ENCODE data around the gene C11orf98.
A peak's percentile ranks its signal among the peaks of the same experiment; 100 is the strongest.
"Not testable (repeated sequence)": the region's sequence is repeated elsewhere in the genome, so short reads cannot be mapped to it uniquely, and the experiment has no call there.

The C11orf98 gene

GRCh38 chr11:62682518-62682917, 17.5 kb upstream of the C11orf98 start:
- no peak for DNase-seq

DNA sequence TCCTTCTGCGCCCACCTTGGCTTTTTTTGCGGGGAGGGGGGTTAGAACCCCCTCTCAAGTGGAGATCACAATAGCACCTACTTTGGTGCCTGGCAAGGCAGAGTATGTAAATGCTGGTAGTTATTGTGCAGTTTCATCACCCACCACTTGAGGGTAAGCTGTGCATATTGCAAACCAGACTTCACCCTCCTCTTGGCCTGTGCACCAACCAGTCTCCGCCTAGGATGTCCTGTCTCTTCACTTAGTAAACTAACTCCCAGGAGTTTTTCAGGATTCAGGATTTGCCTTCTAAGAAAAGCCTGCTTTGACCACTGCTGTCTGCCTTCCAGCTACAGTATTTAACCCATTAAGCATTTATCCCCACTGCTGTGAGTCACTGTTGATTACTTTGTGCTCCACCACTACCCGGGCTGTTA, 15.8 kb upstream of the C11orf98 start:
- peak; percentile 78 for DNase-seq

- DNase-seq: peak; percentile 87
These were observed 14.0 kb upstream of the C11orf98 start, which contains the start of gene UBXN1 for GRCh38 chr11:62678770-62679696. Gene UBXN1, minus strand, starts transcription at chr11:62679073. Its CDS starts 150 bp downstream, at chr11:62678923.

DNA sequence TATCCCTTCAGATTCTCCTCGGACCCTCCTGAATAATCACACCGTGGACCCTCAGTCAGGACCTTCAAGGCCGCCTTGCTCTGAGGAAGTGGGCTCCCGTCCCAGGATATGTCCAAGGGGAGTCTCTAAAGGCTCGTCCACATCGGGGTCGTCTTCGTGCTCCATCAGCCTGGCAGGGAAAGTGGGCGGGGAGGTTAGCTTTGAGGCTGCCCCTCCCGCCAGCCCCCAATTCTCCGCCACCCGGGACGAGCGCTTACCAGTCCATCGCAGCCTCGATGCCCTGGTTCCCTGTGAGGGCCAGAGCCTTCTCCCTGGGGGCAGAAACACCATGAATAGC, 13.4 kb upstream of the C11orf98 start:
- no peak for DNase-seq

DNA sequence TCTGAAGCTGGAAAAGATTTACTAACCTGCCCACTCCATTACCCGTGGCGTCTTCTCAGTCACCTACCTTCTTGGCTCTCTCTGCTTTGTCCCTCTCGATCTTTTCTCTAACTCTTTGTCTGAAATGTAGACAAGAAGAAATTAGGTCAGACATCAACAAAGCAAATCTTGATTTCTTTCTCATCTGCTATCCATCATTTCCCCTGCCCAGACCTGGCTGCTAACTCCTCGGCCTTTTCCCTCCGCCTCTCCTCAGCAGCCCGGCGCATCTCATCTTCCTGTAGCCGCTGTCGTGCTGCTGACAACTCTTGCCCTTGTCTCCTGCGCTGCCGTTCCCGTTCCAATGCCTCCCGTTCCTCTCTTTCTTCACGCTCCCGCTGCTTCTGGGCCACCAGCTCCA, 12.7 kb upstream of the C11orf98 start:
- DNase-seq: no peak

DNA sequence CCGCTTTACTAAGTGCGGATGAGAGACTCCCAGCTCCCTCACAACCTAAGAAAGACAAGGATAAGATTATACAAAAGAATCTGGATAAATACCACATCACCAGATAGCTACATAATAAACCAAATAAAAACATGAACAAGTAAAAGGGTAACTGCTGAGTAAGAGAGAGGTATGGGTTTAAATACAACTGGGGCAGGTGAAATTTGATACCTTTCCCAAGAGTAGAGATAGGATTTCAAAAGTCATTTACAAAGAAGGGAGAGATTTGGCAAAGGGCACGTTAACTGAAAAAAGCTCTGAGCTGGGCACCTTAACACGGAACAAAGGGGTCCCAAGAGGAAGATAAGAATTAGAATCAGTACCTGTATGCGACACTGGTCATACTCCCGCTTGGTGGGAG, 12.1 kb upstream of the C11orf98 start:
- DNase-seq: no peak

GRCh38 chr11:62676698-62677097, 11.7 kb upstream of the C11orf98 start:
- DNase-seq: no peak

DNA sequence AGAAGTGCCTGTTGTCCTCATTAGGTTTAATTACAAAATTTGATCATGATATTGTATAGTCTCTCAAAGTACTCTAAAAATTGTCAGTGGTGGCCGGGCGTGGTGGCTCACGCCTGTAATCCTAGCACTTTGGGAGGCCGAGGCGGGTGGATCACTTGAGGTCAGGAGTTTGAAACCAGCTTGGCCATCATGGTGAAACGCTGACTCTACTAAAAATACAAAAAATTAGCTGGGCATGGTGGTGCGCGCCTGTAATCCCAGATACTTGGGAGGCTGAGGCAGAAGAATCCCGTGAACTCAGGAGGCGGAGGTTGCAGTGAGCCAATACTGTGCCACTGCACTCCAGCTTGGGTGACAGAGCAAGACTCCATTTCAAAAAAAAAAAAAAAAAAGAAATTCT, 10.4 kb upstream of the C11orf98 start:
- not testable (repeated sequence) for DNase-seq

DNA sequence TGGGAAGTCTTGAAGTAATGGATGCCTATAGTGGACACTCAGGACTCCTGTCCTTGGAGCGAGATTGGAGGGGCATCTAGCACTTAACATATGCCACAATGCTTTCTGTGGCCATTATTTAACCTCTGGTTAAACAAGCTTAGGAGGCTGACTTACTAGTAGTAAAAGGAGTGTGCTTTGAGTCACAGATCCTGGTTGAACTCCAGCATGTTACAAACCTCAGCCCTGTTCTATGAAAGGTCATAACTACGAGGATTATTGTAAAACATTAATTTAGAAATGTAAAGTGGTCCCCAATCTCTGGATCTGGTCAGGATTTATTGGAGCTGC, 8.2 kb upstream of the C11orf98 start:
- no peak for DNase-seq

DNA sequence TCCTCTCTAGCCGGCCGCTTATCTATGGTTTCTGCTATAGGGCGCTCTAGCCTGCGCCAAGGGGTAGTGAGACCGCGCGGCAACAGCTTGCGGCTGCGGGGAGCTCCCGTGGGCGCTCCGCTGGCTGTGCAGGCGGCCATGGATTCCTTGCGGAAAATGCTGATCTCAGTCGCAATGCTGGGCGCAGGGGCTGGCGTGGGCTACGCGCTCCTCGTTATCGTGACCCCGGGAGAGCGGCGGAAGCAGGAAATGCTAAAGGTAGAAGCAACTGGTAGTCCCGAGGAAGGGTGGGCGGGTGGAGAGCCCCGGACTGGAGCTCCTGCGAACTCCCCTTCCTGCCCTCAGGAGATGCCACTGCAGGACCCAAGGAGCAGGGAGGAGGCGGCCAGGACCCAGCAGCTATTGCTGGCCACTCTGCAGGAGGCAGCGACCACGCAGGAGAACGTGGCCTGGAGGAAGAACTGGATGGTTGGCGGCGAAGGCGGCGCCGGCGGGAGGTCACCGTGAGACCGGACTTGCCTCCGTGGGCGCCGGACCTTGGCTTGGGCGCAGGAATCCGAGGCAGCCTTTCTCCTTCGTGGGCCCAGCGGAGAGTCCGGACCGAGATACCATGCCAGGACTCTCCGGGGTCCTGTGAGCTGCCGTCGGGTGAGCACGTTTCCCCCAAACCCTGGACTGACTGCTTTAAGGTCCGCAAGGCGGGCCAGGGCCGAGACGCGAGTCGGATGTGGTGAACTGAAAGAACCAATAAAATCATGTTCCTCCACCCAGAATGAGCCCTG, 6.8 kb upstream of the C11orf98 start, which contains the start of the genes LBHD1 and UQCC3:
Gene LBHD1, minus strand, starts transcription at position 660 of the 782 bp plus-strand sequence. CDS start 2,236 bp downstream, outside the sequence.
Gene UQCC3, plus strand, starts transcription at position 66 of the 782 bp plus-strand sequence. Its CDS starts 73 bp downstream, at position 139.
- peak; percentile 87 for DNase-seq

GRCh38 chr11:62671236-62671607, 6.2 kb upstream of the C11orf98 start:
- DNase-seq: no peak

- DNase-seq: no peak
These were observed 4.6 kb upstream of the C11orf98 start for GRCh38 chr11:62669420-62670161.

DNA sequence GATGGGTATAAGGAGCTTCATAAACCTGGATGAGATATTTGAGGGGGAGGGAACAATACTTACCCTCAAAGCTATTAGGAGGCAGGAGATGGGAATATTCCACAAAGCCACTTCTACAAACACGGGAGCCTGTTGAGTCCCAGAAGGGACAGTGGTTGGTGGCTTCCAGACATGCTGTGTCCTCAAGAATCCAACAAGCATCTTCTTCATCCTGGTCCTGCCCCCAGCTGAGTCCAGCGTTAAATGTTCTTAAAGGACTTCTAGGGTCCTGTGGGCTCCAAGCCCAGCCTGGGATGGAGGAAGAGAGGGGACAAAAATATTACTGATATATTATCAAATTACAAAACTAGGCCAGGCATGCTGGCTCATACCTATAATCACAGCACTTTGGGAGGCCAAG, 2.5 kb upstream of the C11orf98 start:
- no peak for DNase-seq

DNA sequence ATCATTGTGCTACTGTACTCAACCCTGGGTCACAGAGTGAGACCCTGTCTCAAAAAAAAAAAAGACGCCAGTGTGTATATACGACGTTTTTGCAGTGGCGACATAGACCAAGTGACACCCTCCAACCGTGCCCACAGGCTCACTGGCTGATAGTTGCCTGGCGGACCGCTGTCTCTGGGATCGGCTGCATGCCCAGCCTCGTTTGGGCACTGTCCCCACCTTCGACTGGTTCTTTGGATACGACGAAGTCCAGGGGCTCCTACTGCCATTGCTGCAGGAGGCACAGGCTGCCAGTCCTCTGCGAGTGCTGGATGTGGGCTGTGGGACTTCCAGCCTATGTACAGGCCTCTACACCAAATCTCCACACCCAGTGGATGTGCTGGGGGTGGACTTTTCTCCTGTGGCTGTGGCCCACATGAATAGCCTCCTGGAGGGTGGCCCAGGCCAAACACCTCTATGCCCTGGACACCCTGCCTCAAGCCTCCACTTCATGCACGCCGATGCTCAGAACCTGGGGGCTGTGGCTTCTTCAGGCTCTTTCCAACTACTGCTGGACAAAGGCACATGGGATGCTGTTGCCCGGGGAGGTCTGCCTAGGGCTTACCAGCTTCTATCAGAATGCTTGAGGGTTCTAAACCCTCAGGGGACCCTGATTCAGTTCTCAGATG, 1.4 kb upstream of the C11orf98 start:
- no peak for DNase-seq

DNA sequence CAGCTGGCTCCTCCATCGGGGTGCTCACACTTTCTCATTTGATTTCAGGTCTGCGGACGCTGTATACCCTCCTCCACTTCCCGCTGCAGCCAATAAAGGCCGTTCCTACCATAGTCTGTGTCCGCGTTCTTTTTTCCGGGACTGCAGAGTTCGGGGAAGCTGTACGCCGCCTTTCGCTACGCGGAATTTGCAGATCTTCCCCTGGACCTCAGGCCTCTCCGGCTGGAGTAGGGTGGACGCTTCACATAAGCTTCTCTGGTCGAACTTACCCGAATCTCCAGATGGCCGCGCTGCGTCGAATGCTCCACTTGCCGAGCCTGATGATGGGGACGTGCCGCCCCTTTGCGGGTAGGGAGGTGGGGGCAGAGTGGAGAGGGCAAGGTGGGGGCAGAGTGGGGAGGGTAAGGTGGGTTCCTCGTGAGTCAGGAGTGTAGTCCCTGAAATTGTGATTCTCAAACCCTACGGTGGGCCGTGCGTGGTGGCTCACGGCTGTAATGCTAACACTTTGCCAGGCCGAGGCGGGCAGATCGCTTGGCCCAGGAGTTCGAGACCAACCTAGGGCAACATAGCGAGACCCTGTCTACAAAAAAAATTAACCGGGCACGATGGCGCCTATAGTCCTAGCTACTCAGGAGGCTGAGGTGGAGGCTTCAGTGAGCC, 719 bp upstream of the C11orf98 start:
- DNase-seq: peak; percentile 53

GRCh38 chr11:62664405-62665074, 470 bp downstream of the C11orf98 start:
- DNase-seq: peak; percentile 49

DNA sequence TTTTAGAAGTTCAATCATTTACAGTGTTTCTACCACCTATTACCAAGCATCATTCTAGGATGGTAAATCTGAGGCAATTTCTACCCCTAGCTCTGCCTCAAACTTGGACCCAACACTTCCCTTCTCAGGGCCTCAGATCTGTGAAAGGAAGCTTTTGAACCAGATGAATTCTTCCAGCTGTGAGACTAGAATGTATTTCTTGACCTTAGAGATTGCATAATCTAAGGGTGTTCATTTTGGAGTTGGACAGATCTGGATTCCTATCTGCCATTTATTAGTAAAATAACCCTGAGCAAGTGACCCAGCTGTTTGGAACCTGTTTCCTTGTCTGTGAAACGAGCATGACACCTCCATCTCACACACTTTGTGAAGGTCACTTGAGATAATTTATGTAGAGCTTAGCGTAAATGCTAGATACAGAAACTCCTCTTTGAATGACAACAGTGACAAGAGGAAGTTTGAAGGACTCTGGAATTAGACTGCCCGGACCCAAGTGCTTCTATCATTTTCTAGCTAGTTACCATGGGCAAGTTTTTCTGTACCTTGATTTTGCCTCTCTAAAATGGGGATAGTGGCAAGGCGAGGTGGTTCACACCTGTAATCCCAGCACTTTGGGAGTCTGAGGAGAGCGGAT, 8.1 kb downstream of the C11orf98 start:
- DNase-seq: no peak

DNA sequence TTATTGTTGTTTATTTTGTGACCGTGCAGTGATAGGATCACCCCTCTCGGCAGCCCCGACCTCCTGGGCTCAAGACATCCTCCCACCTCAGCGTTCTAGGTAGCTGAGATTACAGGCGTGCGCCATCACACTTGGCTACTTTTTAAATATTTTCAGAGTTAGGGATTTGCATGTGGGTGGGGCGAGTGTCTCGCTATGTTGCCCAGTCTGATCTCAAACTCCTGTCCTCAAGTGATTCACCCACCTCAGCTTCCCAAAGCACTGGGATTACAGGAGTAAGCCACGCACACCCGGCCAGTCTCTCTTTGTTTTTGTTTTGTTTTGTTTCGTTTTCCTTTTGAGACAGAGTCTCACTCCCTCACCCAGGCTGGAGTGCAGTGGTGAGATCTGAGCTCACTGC, 10.7 kb downstream of the C11orf98 start:
- no peak for DNase-seq

DNA sequence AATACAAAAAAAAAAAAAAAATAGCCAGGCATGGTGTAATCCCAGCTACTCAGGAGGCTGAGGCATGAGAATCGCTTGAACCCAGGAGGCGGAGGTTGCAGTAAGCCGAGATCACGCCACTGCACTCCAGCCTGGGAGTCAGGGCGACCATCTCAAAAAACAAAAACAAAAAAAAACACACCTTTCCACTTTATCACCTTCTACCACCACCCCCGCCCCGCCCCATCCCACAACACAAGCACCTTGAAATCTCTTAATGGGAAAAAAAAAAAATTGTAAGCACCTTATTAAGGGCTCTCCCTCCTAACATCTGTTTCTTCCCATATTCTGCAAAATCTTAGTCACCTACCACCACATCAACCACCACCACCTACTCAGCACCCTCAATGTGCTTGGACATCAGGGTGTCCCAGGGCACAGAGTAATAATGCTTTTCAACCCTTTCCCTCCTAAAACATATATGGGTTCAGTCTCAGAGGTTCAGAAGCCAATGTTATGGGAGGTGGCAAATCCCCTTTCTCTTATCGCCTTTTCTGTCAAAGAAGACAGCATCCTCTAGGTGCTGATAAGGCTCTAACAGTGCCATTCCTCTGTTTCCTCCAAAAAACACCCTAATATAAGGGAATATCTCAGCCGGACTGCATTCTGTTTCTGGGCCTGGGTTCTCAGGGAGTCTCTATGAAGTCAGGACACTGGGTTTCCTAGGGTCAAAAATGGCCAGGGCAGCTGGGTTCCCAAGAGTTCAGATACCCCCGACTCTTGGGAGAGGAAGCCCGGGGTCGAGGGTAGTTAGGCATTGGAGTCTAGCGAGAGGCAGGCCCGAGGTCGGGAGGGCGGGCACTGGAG, 12.6 kb downstream of the C11orf98 start:
- DNase-seq: no peak

GRCh38 chr11:62650283-62650682, 14.7 kb downstream of the C11orf98 start:
- DNase-seq: not testable (repeated sequence)

Measured in fibroblast of skin of abdomen (primary cell).